GM19372 (cell line): Measurements from ENCODE around the gene GADL1.

Experiments used
- ATAC-seq: cut with Tn5 transposase; IDR thresholded peaks from one replicate; pipeline ENCODE4 v1.9.1; 2021; ENCODE audit warnings: mild to moderate bottlenecking, low read depth, moderate library complexity; ENCODE audit not compliant: unreplicated experiment

GADL1 gene

GRCh38 chr3:30878862-30879261, 15.6 kb downstream of the GADL1 start:
- ATAC-seq, result no peak

- ATAC-seq, result no peak
Observed at GRCh38 chr3:30875505-30875904, 19.0 kb downstream of the GADL1 start.

- no peak for ATAC-seq
Observed at GRCh38 chr3:30873671-30874070, 20.8 kb downstream of the GADL1 start.

- no peak for ATAC-seq
Observed at GRCh38 chr3:30872879-30873278, 21.6 kb downstream of the GADL1 start.

GRCh38 chr3:30871720-30872119, 22.7 kb downstream of the GADL1 start:
- ATAC-seq, result no peak

GRCh38 chr3:30864836-30865235, 29.6 kb downstream of the GADL1 start:
- ATAC-seq, result no peak

- ATAC-seq, result no peak
Observed at GRCh38 chr3:30864132-30864531, 30.3 kb downstream of the GADL1 start.

GRCh38 chr3:30862004-30862403, 32.5 kb downstream of the GADL1 start:
- no peak for ATAC-seq

- no peak for ATAC-seq
Observed at GRCh38 chr3:30858894-30859389, 35.5 kb downstream of the GADL1 start.

GRCh38 chr3:30855400-30856292, 38.8 kb downstream of the GADL1 start:
- no peak for ATAC-seq

GRCh38 chr3:30852833-30853232, 41.6 kb downstream of the GADL1 start:
- no peak for ATAC-seq

GRCh38 chr3:30848087-30848779, 46.2 kb downstream of the GADL1 start:
- no peak for ATAC-seq

- no peak for ATAC-seq
Observed at GRCh38 chr3:30847592-30847991, 46.9 kb downstream of the GADL1 start.

- ATAC-seq, result no peak
Observed at GRCh38 chr3:30845606-30846005, 48.9 kb downstream of the GADL1 start.

GRCh38 chr3:30843877-30844276, 50.6 kb downstream of the GADL1 start:
- ATAC-seq, result no peak

- no peak for ATAC-seq
Observed at GRCh38 chr3:30836141-30836540, 58.3 kb downstream of the GADL1 start.

- no peak for ATAC-seq
Observed at GRCh38 chr3:30835667-30836066, 58.8 kb downstream of the GADL1 start.

GRCh38 chr3:30832961-30833575, 61.4 kb downstream of the GADL1 start:
- ATAC-seq, result no peak

- no peak for ATAC-seq
Observed at GRCh38 chr3:30827080-30827479, 67.4 kb downstream of the GADL1 start.

- no peak for ATAC-seq
Observed at GRCh38 chr3:30826531-30826942, 67.9 kb downstream of the GADL1 start.
